ENCODE results near the gene CCDC137. TPM values are rescaled to one million over a fixed set of nuclear protein-coding genes. Genes with fewer than 3 reads are reported as not detected.
"Not testable (repeated sequence)": the region's sequence is repeated elsewhere in the genome, so short reads cannot be mapped to it uniquely, and the experiment has no call there.

Gene CCDC137, protein sequence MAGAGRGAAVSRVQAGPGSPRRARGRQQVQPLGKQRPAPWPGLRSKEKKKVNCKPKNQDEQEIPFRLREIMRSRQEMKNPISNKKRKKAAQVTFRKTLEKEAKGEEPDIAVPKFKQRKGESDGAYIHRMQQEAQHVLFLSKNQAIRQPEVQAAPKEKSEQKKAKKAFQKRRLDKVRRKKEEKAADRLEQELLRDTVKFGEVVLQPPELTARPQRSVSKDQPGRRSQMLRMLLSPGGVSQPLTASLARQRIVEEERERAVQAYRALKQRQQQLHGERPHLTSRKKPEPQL
- total RNA-seq, result 10 to 100 TPM; 28.0 to 29.3 TPM
- polyA plus RNA-seq, result 10 to 100 TPM in 1 of 2 donors, 1 to 10 TPM in 1; 5.3 to 17.0 TPM

DNA sequence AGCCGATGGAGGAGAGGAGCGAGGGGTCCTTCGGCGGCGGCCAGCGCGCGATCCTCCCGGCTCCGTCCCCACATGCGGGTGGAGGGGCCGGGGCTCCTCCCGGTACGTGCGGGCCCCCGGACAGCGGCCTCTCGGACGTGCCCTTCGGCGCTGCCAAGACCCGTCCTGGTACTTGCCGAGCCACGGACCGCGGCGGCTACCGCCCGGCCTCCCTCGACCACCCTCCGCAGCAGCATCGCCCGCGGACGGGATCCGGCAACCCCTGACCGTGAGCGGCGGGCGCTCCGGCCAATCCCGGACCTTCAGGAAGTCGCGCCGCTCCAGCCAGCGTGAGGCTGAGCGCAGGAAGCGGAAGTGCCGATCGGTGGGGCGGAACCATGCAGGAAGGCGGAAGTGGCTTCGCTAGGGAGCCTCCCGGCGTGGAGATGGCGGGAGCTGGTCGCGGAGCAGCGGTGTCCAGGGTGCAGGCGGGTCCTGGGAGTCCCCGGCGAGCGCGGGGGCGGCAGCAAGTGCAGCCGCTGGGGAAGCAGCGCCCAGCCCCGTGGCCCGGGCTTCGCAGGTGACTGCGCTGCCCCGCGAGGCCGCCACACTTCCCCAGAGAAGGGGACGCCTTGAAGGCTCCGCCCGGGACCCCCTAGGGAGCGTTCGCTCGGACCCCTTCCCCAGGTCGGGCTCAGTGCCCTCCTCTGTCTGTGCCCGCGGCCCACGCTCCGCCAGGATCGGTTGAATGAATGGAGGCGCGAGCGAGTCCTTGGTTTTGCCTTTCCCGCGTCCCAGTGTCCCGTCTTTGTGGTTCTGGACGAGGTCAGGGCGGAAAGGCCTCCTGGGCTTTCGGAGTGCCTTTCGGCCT lies at the start of gene CCDC137, which contains the start of gene OXLD1:
CCDC137 (plus strand) TSS at position 396 of the 850 bp plus-strand sequence; CDS start at position 426, 30 bp downstream.
OXLD1 (minus strand) TSS at position 264 of the 850 bp plus-strand sequence; CDS start at position 236, 28 bp downstream.
- POLR2A ChIA-PET (ENCODE audit: partially characterized antibody), result interaction anchor here (0.6 to 4.9 kb wide), 8 partner anchors 10 to 372 kb away, joined by 3 to 65 read pairs (median 4); partner anchors contain the start of genes ARHGDIA, ARL16, FAAP100 and HGS
- Histone ChIP-seq H3K4me3 (ENCODE audit: low read length in 2 of 2) (peak within 1 kb of the TSS; percentile 81 to 85), H3K27me3 (ENCODE audit: insufficient read depth, low read length) (no peaks in the 10 kb centered on the region), H3K36me3 (ENCODE audit: insufficient read depth, low read length) (peaks cover 17% of the 10 kb centered on the region), H3K4me1 (ENCODE audit: insufficient read depth, low read length) (peaks cover 60% of the 10 kb centered on the region), H3K27ac (ENCODE audit: low read depth, low read length) (peak within 1 kb of the TSS; percentile 80), H3K9me3 (ENCODE audit: control insufficient read depth in 1 of 2, low read length in 2 of 2) (no peaks in the 10 kb centered on the region)
- H3K36me3 Mint-ChIP-seq, result peaks cover 0 to 21% of the 10 kb centered on the region in 2 donors
- H3K27me3 Mint-ChIP-seq, result no peaks in the 10 kb centered on the region
- CTCF ChIA-PET (ENCODE audit: partially characterized antibody), result no interaction called here
- H3K4me1 Mint-ChIP-seq, result peaks cover 14 to 69% (median 37%) of the 10 kb centered on the region in 4 donors
- intact Hi-C loops (cut with micrococcal nuclease), result loop anchor here (1.0 to 5.0 kb wide), 3 partner anchors 17 to 36 kb away; partner anchors contain the start of genes ARL16, MRPL12, NPLOC4 and TSPAN10
- H3K9me3 Mint-ChIP-seq, result no peaks in the 10 kb centered on the region
- peak; percentile 88 to 92 (median 90) for DNase-seq
- H3K27ac Mint-ChIP-seq, result peak within 1 kb of the TSS; percentile 88 to 97 (median 96)
- H3K4me3 Mint-ChIP-seq, result peak within 1 kb of the TSS; percentile 90 to 98 (median 95)

DNA sequence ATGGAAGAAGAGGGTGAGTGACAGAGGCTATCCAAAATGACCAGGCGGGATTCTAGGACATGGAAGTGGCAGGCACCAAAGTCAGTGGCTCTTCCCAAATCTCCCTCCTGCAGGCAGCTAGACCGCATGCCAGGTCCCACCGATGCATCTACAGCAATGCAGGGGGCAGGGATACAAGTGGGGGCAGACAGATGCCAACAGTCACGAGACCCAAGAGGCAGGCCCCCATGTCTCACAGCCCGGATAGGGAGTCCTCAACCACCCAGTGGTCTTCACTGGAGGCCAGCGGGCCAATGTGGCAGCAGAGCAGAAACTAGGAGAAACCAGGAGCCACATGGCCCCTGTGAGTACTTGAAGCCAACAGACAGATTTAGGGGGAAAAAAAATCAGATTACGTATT lies 49.7 kb upstream of the CCDC137 start:
- Mint-ChIP-seq H3K27ac (no peak overlapping the region), H3K9me3 (no peaks in the 10 kb centered on the region), H3K27me3 (no peaks in the 10 kb centered on the region), H3K4me1 (peaks cover 15 to 44% (median 21%) of the 10 kb centered on the region in 4 donors), H3K4me3 (no peak overlapping the region), H3K36me3 (peaks cover 48 to 62% of the 10 kb centered on the region in 2 donors)
- Histone ChIP-seq H3K9me3 (ENCODE audit: control insufficient read depth in 1 of 2, low read length in 2 of 2) (no peaks in the 10 kb centered on the region), H3K4me3 (ENCODE audit: low read length in 2 of 2) (no peak overlapping the region), H3K4me1 (ENCODE audit: insufficient read depth, low read length) (peaks cover 17% of the 10 kb centered on the region), H3K36me3 (ENCODE audit: insufficient read depth, low read length) (peaks cover 43% of the 10 kb centered on the region), H3K27ac (ENCODE audit: low read depth, low read length) (no peak overlapping the region), H3K27me3 (ENCODE audit: insufficient read depth, low read length) (no peaks in the 10 kb centered on the region)
- intact Hi-C loops (cut with micrococcal nuclease), result no loop called here
- no peak for DNase-seq
- ChIA-PET CTCF (ENCODE audit: partially characterized antibody) (no interaction called here), POLR2A (ENCODE audit: partially characterized antibody) (no interaction called here)

DNA sequence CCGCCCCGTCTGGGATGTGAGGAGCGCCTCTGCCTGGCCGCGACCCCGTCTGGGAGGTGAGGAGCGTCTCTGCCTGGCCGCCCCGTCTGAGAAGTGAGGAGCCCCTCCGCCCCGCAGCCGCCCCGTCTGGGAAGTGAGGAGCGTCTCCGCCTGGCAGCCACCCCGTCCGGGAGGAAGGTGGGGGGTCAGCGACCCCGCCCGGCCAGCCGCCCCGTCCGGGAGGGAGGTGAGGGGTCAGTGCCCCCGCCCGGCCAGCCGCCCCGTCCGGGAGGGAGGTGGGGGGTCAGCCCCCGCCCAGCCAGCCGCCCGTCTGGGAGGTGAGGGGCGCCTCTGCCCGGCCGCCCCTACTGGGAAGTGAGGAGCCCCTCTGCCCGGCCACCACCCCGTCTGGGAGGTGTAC lies 48.2 kb upstream of the CCDC137 start:
- H3K27me3 ChIP-seq (ENCODE audit: insufficient read depth, low read length); H3K4me3 ChIP-seq (ENCODE audit: low read length in 2 of 2); H3K27ac Mint-ChIP-seq; H3K27me3 Mint-ChIP-seq; H3K4me3 Mint-ChIP-seq; intact Hi-C loops (cut with micrococcal nuclease); POLR2A ChIA-PET (ENCODE audit: partially characterized antibody); H3K9me3 Mint-ChIP-seq; CTCF ChIA-PET (ENCODE audit: partially characterized antibody); DNase-seq; H3K27ac ChIP-seq (ENCODE audit: low read depth, low read length); H3K9me3 ChIP-seq (ENCODE audit: control insufficient read depth in 1 of 2, low read length in 2 of 2): not testable (repeated sequence)
- Histone ChIP-seq H3K4me1 (ENCODE audit: insufficient read depth, low read length) (peaks cover 17% of the 10 kb centered on the region), H3K36me3 (ENCODE audit: insufficient read depth, low read length) (peaks cover 35% of the 10 kb centered on the region)
- H3K36me3 Mint-ChIP-seq, result peaks cover 43 to 55% of the 10 kb centered on the region in 2 donors
- peaks cover 15 to 40% (median 19%) of the 10 kb centered on the region in 4 donors for H3K4me1 Mint-ChIP-seq

DNA sequence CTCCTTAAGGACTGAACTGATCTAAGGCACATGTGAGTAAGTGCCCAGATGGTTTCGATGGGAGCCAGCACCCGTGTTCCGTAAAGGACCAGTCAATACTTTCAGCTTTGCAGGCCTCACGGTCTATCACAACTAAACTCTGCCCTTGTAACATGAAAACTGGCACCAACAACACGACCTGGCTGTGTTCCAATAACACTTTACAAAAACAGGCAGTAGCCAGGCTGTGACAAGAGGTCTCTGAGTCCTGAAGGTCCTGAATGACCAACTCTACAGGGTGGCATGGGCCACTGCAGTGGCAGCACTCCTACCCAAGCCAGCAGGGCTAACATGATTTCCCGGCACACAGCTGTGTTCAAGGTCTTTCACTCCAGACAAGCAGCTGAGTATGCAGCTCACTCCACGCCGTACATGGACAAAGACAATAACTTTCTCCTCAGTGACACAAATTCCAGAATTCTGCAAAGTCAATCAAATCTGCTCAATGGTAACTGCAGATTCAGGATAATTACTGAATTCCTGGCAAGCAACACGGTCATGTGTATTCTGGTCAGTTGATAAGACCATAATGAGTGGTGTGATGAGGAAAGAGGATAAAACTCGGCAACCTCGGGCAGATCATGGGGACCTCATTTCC lies 44.9 kb upstream of the CCDC137 start:
- H3K36me3 ChIP-seq (ENCODE audit: insufficient read depth, low read length), result peaks cover 40% of the 10 kb centered on the region
- DNase-seq, result no peak
- no peak overlapping the region for H3K4me3 ChIP-seq (ENCODE audit: low read length in 2 of 2)
- no peak overlapping the region for H3K4me3 Mint-ChIP-seq
- H3K4me1 Mint-ChIP-seq, result peaks cover 0 to 22% (median 12%) of the 10 kb centered on the region in 4 donors
- H3K36me3 Mint-ChIP-seq, result peaks cover 47 to 54% of the 10 kb centered on the region in 2 donors
- POLR2A ChIA-PET (ENCODE audit: partially characterized antibody), result no interaction called here
- H3K9me3 Mint-ChIP-seq, result peaks cover 0 to 8% (median 1%) of the 10 kb centered on the region in 8 donors
- intact Hi-C loops (cut with micrococcal nuclease), result no loop called here
- no peaks in the 10 kb centered on the region for H3K27me3 Mint-ChIP-seq
- no peaks in the 10 kb centered on the region for H3K9me3 ChIP-seq (ENCODE audit: control insufficient read depth in 1 of 2, low read length in 2 of 2)
- H3K27ac Mint-ChIP-seq, result no peak overlapping the region
- H3K4me1 ChIP-seq (ENCODE audit: insufficient read depth, low read length), result no peaks in the 10 kb centered on the region
- CTCF ChIA-PET (ENCODE audit: partially characterized antibody), result interaction anchor here (1.2 to 2.6 kb wide), 2 partner anchors 18 to 21 kb away, joined by 3 to 12 read pairs; no protein-coding TSS in a partner anchor
- H3K27ac ChIP-seq (ENCODE audit: low read depth, low read length), result no peak overlapping the region
- no peaks in the 10 kb centered on the region for H3K27me3 ChIP-seq (ENCODE audit: insufficient read depth, low read length)

DNA sequence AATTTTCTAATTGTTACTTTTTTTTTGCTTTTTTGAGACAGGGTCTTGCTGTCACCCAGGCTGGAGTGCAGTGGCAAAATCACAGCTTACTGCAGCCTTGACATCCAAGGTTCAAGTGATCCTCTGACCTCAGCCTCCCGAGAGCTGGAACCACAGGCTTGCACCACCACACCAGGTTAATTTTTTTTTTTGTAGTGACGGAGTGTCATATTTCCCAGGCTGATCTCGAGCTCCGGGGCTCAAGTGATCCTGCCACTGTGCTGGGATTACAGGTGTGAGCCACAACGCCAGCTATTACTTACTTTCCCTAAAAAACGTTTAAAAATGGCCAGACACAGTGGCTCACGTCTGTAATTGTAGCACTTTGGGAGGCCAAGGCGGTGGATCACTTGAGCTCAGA lies 36.3 kb upstream of the CCDC137 start:
- Mint-ChIP-seq H3K4me1 (peaks cover 5 to 19% (median 7%) of the 10 kb centered on the region in 4 donors), H3K4me3 (no peak overlapping the region)

DNA sequence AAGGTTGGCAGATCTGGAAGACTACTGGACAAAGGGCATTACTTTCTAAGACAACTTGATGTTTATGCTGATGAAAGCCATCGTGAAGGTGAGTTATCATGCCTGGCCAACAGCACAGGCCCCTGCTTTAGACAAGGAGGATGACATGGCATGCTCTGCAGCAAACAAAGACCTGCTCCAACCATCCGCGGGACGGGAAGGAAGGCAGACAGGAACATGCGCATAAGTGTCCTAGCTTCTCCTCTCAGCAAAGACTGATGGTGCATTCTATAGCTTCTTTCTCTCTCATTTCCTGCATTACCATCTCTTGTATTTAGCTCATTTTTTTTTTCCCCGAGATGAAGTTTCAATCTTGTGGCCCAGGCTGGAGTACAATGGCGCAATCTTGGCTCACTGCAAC lies 35.1 kb upstream of the CCDC137 start:
- Histone ChIP-seq H3K27ac (ENCODE audit: low read depth, low read length) (no peak overlapping the region), H3K4me3 (ENCODE audit: low read length in 2 of 2) (no peak overlapping the region), H3K9me3 (ENCODE audit: control insufficient read depth in 1 of 2, low read length in 2 of 2) (no peaks in the 10 kb centered on the region), H3K36me3 (ENCODE audit: insufficient read depth, low read length) (peaks cover 8% of the 10 kb centered on the region), H3K27me3 (ENCODE audit: insufficient read depth, low read length) (no peaks in the 10 kb centered on the region), H3K4me1 (ENCODE audit: insufficient read depth, low read length) (peaks cover 34% of the 10 kb centered on the region)
- POLR2A ChIA-PET (ENCODE audit: partially characterized antibody), result no interaction called here
- Mint-ChIP-seq H3K36me3 (peaks cover 9 to 31% of the 10 kb centered on the region in 2 donors), H3K4me1 (peaks cover 11 to 31% (median 16%) of the 10 kb centered on the region in 4 donors), H3K9me3 (no peaks in the 10 kb centered on the region), H3K27ac (peak overlapping the region in 2 of 7 donors; percentile 23 to 43), H3K27me3 (no peaks in the 10 kb centered on the region), H3K4me3 (no peak overlapping the region)
- CTCF ChIA-PET (ENCODE audit: partially characterized antibody), result no interaction called here
- intact Hi-C loops (cut with micrococcal nuclease), result no loop called here
- no peak for DNase-seq

More for the DNA sequence above, 36.3 kb upstream of the CCDC137 start:
- POLR2A ChIA-PET (ENCODE audit: partially characterized antibody), result no interaction called here
- Mint-ChIP-seq H3K36me3 (peaks cover 17 to 39% of the 10 kb centered on the region in 2 donors), H3K27me3 (no peaks in the 10 kb centered on the region), H3K9me3 (peaks cover 0 to 3% (median 0%) of the 10 kb centered on the region in 8 donors), H3K27ac (peak overlapping the region in 1 of 7 donors; percentile 25)
- DNase-seq, result no peak
- no peaks in the 10 kb centered on the region for H3K9me3 ChIP-seq (ENCODE audit: control insufficient read depth in 1 of 2, low read length in 2 of 2)
- CTCF ChIA-PET (ENCODE audit: partially characterized antibody), result no interaction called here
- intact Hi-C loops (cut with micrococcal nuclease), result no loop called here
- H3K27me3 ChIP-seq (ENCODE audit: insufficient read depth, low read length), result no peaks in the 10 kb centered on the region
- H3K4me1 ChIP-seq (ENCODE audit: insufficient read depth, low read length), result peaks cover 23% of the 10 kb centered on the region
- no peak overlapping the region for H3K4me3 ChIP-seq (ENCODE audit: low read length in 2 of 2)
- H3K36me3 ChIP-seq (ENCODE audit: insufficient read depth, low read length), result peaks cover 15% of the 10 kb centered on the region
- H3K27ac ChIP-seq (ENCODE audit: low read depth, low read length), result no peak overlapping the region
